Measurements from ENCODE around the gene NECTIN4. TPM values are rescaled to one million over a fixed set of nuclear protein-coding genes. Genes with fewer than 3 reads are reported as not detected.

NECTIN4 gene
- total and polyA plus RNA-seq, 2 of the 13 experiments (the other 11 are each of a cell fraction or from before 2014, with no cell fraction given), result 5.9 to 12.4 TPM

DNA sequence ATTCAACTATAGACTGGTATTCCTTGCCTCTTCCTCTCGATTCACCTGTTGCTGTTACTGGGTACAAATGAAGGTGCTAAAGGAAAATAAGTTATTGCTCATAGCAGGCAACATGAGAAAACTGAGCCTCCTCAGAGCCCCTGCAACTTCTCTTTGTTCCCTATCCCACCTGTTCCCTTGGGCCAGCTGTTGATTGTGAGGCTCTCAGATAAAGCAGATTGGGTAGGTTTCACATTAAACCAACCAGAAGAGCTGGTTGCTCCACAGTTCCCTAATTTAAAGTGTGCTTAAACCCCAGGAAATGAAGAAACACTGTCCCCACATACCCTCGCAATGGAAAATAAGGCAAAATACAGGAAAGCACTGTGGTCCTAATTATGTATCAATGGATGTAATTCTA, 38.3 kb upstream of the NECTIN4 start (continued):
- TF ChIP-seq ZNF101 (CRISPR knock-in tag; IDR thresholded peaks at IDR 0.05; ENCODE audit: borderline replicate concordance, low read depth) (no peak), FOXO1 (CRISPR knock-in tag; IDR thresholded peaks at IDR 0.05) (no peak), CREM (IDR thresholded peaks at IDR 0.05) (no peak), CREM (CRISPR knock-in tag; IDR thresholded peaks at IDR 0.05) (no peak)

DNA sequence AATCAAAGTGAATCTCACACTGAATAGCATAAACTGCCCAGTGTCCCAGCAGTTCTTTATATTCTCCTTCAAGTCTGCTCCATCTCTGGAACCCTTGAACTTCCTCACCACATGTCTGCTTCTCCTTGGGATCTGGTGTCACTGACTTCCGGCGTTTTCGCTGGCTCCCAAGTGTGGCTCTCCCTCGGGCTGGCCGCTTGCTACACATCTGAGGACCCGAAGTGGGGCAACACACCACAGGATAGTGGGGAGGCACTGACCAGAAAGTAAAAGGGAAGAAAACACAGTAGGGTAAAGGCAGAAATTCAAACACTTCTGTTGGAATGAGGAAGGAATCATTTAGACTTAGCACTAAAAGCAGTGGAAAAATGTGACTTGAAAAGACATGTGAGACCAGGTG, 33.6 kb upstream of the NECTIN4 start:
- in situ Hi-C loops (cut with HindIII; ENCODE audit: extremely low pct_ligation_motif_present, low pct_unique_long_range_greater_than_20kb), result no loop called here
- POLR2A ChIA-PET, result no interaction called here

More for the DNA sequence above, 33.6 kb upstream of the NECTIN4 start:
- Histone ChIP-seq H3K4me1 (ENCODE audit: insufficient read depth, low read length) (peaks cover 17% of the 10 kb centered on the region), H3K4me2 (ENCODE audit: low read depth, low read length) (no peak overlapping the region), H3K79me2 (ENCODE audit: insufficient read depth, low read length) (peaks cover 24% of the 10 kb centered on the region), H3K9me3 (ENCODE audit: low read length) (no peaks in the 10 kb centered on the region), H3K9ac (ENCODE audit: insufficient read depth, low read depth, low read length) (no peak overlapping the region), H4K20me1 (ENCODE audit: insufficient read depth, low read length) (no peaks in the 10 kb centered on the region), H3K27me3 (ENCODE audit: control insufficient read depth in 1 of 2, insufficient read depth in 2 of 2, low read length in 2 of 2) (no peaks in the 10 kb centered on the region), H2AFZ (ENCODE audit: low read length) (no peak overlapping the region), H3K4me3 (replicated peaks in 1 of 3; ENCODE audit: insufficient read depth in 1 of 3, low read depth in 2 of 3, low read length in 3 of 3) (no peak overlapping the region), H3K27ac (ENCODE audit: extremely low read length, insufficient read depth, low read length) (no peak overlapping the region), H3K36me3 (replicated peaks in 1 of 2; ENCODE audit: control insufficient read depth in 1 of 2, insufficient read depth in 2 of 2, low read length in 2 of 2) (peaks cover 25 to 76% of the 10 kb centered on the region in 2 experiments)
- intact Hi-C loops (cut with micrococcal nuclease; ENCODE audit: unreplicated experiment), result no loop called here
- DNase-seq (ENCODE audit: low spot score) (no peak), ATAC-seq (no peak), FAIRE-seq (no peak)
- BruUV-seq (replicated peaks), result no TSS peak
- TF ChIP-seq, protein P1, sequence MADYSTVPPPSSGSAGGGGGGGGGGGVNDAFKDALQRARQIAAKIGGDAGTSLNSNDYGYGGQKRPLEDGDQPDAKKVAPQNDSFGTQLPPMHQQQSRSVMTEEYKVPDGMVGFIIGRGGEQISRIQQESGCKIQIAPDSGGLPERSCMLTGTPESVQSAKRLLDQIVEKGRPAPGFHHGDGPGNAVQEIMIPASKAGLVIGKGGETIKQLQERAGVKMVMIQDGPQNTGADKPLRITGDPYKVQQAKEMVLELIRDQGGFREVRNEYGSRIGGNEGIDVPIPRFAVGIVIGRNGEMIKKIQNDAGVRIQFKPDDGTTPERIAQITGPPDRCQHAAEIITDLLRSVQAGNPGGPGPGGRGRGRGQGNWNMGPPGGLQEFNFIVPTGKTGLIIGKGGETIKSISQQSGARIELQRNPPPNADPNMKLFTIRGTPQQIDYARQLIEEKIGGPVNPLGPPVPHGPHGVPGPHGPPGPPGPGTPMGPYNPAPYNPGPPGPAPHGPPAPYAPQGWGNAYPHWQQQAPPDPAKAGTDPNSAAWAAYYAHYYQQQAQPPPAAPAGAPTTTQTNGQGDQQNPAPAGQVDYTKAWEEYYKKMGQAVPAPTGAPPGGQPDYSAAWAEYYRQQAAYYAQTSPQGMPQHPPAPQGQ (CRISPR knock-in tag; IDR thresholded peaks at IDR 0.05; ENCODE audit: borderline replicate concordance), result no peak
- TF ChIP-seq, protein P2, sequence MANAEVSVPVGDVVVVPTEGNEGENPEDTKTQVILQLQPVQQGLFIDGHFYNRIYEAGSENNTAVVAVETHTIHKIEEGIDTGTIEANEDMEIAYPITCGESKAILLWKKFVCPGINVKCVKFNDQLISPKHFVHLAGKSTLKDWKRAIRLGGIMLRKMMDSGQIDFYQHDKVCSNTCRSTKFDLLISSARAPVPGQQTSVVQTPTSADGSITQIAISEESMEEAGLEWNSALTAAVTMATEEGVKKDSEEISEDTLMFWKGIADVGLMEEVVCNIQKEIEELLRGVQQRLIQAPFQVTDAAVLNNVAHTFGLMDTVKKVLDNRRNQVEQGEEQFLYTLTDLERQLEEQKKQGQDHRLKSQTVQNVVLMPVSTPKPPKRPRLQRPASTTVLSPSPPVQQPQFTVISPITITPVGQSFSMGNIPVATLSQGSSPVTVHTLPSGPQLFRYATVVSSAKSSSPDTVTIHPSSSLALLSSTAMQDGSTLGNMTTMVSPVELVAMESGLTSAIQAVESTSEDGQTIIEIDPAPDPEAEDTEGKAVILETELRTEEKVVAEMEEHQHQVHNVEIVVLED (CRISPR knock-in tag; IDR thresholded peaks at IDR 0.05; ENCODE audit: borderline replicate concordance), result no peak
- CTCF ChIA-PET (ENCODE audit: low intra/inter-chr PET ratio, low total read pairs), result no interaction called here
- WGBS (ENCODE audit: low lambda C conversion rate), result 97% methylated on average over 6 of the region's 6 CpGs

Data from HepG2 (cell line).